ENCODE measurements around the gene OPRL1. TPM values are rescaled to one million over a fixed set of nuclear protein-coding genes. Genes with fewer than 3 reads are reported as not detected.
"Not testable (repeated sequence)": the region's sequence is repeated elsewhere in the genome, so short reads cannot be mapped to it uniquely, and the experiment has no call there.

The OPRL1 gene
- total RNA-seq, 4 donors from 2014 or later = 0.54 to 0.94 (median 0.68) TPM

GRCh38 chr20:64086801-64087200 is 6.9 kb downstream of the OPRL1 start:
- TF ChIP-seq CTCF (IDR thresholded peaks at IDR 0.05) (no peak), POLR2A (IDR thresholded peaks at IDR 0.05) (no peak)
- Histone ChIP-seq H3K9me3 (no peaks in the 10 kb centered on the region), H3K27me3 (no peaks in the 10 kb centered on the region), H3K27ac (no peak overlapping the region), H3K36me3 (no peaks in the 10 kb centered on the region), H3K4me3 (replicated peaks in 1 of 3) (no peak overlapping the region), H3K4me1 (peaks cover 0 to 22% of the 10 kb centered on the region in 2 donors)
- intact Hi-C loops (cut with DNase I) = no loop called here
- no peak for DNase-seq
- WGBS, 2 donors = 96 to 97% methylated on average over 11 of the region's 11 CpGs

GRCh38 chr20:64087226-64087825 is 7.4 kb downstream of the OPRL1 start:
- H3K4me3 ChIP-seq (replicated peaks in 1 of 3); H3K27ac ChIP-seq; H3K9me3 ChIP-seq; H3K36me3 ChIP-seq; intact Hi-C loops (cut with DNase I); DNase-seq; H3K27me3 ChIP-seq: not testable (repeated sequence)
- H3K4me1 ChIP-seq = peaks cover 0 to 22% of the 10 kb centered on the region in 2 donors
- 99 to 100% methylated on average over 6 to 10 of the region's 36 CpGs for WGBS, 2 donors

- H3K9me3 ChIP-seq; DNase-seq; H3K36me3 ChIP-seq; H3K27ac ChIP-seq; H3K27me3 ChIP-seq; intact Hi-C loops (cut with DNase I); H3K4me3 ChIP-seq (replicated peaks in 1 of 3): not testable (repeated sequence)
- H3K4me1 ChIP-seq = peaks cover 0 to 13% of the 10 kb centered on the region in 2 donors
Observed at GRCh38 chr20:64088586-64088985, 8.7 kb downstream of the OPRL1 start.

- Histone ChIP-seq H3K36me3 (no peaks in the 10 kb centered on the region), H3K4me1 (no peaks in the 10 kb centered on the region), H3K27ac (no peak overlapping the region), H3K4me3 (replicated peaks in 1 of 3) (no peak overlapping the region), H3K9me3 (no peaks in the 10 kb centered on the region), H3K27me3 (no peaks in the 10 kb centered on the region)
- WGBS, 2 donors = 55 to 67% methylated on average over 5 to 10 of the region's 10 CpGs
- intact Hi-C loops (cut with DNase I) = no loop called here
- no peak for DNase-seq
- TF ChIP-seq CTCF (IDR thresholded peaks at IDR 0.05) (no peak), POLR2A (IDR thresholded peaks at IDR 0.05) (no peak)
Observed at GRCh38 chr20:64090165-64090564, 10.3 kb downstream of the OPRL1 start.

GRCh38 chr20:64091340-64091739 is 11.5 kb downstream of the OPRL1 start:
- Histone ChIP-seq H3K36me3 (no peaks in the 10 kb centered on the region), H3K27me3 (no peaks in the 10 kb centered on the region), H3K9me3 (no peaks in the 10 kb centered on the region), H3K27ac (no peak overlapping the region), H3K4me1 (no peaks in the 10 kb centered on the region), H3K4me3 (replicated peaks in 1 of 3) (no peak overlapping the region)
- TF ChIP-seq POLR2A (IDR thresholded peaks at IDR 0.05) (no peak), CTCF (IDR thresholded peaks at IDR 0.05) (no peak)
- WGBS, 2 donors = 81 to 82% methylated on average over 7 to 14 of the region's 19 CpGs
- intact Hi-C loops (cut with DNase I) = no loop called here
- DNase-seq = no peak

GRCh38 chr20:64091770-64092169 is 11.9 kb downstream of the OPRL1 start:
- Histone ChIP-seq H3K27me3 (no peaks in the 10 kb centered on the region), H3K9me3 (no peaks in the 10 kb centered on the region), H3K27ac (no peak overlapping the region), H3K36me3 (no peaks in the 10 kb centered on the region), H3K4me1 (no peaks in the 10 kb centered on the region), H3K4me3 (replicated peaks in 1 of 3) (no peak overlapping the region)
- WGBS, 2 donors = 27 to 31% methylated on average over 9 to 15 of the region's 16 CpGs
- TF ChIP-seq CTCF (IDR thresholded peaks at IDR 0.05) = no peak
- TF ChIP-seq POLR2A (IDR thresholded peaks at IDR 0.05) = no peak
- DNase-seq = no peak
- intact Hi-C loops (cut with DNase I) = no loop called here
